PC-9 (cell line): ENCODE measurements around the gene KLK14.

Experiments used
- EZH2 ChIP-seq: fragments of 200-600 bp; sonication (generic); IDR thresholded peaks from 2 replicates; pipeline ENCODE4 v1.8.0; 2017; ENCODE audit warnings: antibody characterized with exemption, low read depth
- TF ChIP-seq, protein P1 (sequence below): fragments of 200-600 bp; sonication (generic); conservative IDR thresholded peaks from 2 replicates; pipeline ENCODE4 v1.6.1; 2017; ENCODE audit warnings: mixed run types, antibody characterized with exemption, mild to moderate bottlenecking, moderate library complexity

DNA sequence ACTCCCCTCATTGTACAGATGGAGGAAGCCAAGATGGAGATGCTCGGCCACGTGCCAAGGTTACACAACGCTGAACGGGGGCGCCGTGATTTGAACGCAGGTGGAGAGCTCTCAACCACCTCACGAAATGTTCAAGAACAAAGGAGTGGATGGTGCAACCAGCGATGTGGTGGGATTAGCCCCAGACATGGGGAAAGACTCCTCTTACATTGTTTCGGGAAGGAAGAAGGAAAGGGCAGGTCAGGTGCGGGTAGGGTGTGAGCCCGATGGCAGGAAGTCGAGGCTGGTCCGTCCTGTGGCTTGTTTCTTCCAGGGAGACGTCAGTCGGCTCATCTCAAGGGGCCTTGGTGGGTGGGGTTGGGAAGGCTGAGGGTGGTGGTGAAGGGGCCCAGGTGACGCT lies 7.1 kb upstream of the KLK14 start:
- TF ChIP-seq, protein P1, sequence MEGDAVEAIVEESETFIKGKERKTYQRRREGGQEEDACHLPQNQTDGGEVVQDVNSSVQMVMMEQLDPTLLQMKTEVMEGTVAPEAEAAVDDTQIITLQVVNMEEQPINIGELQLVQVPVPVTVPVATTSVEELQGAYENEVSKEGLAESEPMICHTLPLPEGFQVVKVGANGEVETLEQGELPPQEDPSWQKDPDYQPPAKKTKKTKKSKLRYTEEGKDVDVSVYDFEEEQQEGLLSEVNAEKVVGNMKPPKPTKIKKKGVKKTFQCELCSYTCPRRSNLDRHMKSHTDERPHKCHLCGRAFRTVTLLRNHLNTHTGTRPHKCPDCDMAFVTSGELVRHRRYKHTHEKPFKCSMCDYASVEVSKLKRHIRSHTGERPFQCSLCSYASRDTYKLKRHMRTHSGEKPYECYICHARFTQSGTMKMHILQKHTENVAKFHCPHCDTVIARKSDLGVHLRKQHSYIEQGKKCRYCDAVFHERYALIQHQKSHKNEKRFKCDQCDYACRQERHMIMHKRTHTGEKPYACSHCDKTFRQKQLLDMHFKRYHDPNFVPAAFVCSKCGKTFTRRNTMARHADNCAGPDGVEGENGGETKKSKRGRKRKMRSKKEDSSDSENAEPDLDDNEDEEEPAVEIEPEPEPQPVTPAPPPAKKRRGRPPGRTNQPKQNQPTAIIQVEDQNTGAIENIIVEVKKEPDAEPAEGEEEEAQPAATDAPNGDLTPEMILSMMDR = no peak
- TF ChIP-seq EZH2 = no peak
